PFSK-1 (cell line): ENCODE data around the gene NCOR2.

Experiments used
- FOXP2 ChIP-seq: optimal IDR thresholded peaks from 2 replicates; pipeline ENCODE3; 2011; ENCODE audit warnings: borderline replicate concordance, control low read depth, inconsistent platforms; ENCODE audit not compliant: insufficient read depth; ENCODE audit errors: extremely low read length, extremely low read depth
- POLR2AphosphoS5 ChIP-seq: IDR thresholded peaks from 2 replicates; pipeline ENCODE4 v1.6.1; 2012; ENCODE audit warnings: low read depth, mild to moderate bottlenecking, control low read depth, low read length, moderate library complexity
- REST ChIP-seq, 2 experiments: IDR thresholded peaks; 2 replicates each; pipeline versions ENCODE4 v1.6.1 to v1.8.0; 2011 to 2012; ENCODE audit warnings: low read depth in 2 of 2, low read length in 2 of 2, control low read depth in 1 of 2, inconsistent platforms in 1 of 2, mild to moderate bottlenecking in 1 of 2, moderate library complexity in 1 of 2; ENCODE audit not compliant: insufficient read depth in 1 of 2
- SIN3A ChIP-seq: IDR thresholded peaks from 2 replicates; pipeline ENCODE4 v1.6.1; 2012; ENCODE audit warnings: mild to moderate bottlenecking, low read length, moderate library complexity, borderline replicate concordance; ENCODE audit not compliant: insufficient read depth
- TAF1 ChIP-seq: IDR thresholded peaks from 2 replicates; pipeline ENCODE4 v1.6.1; 2012; ENCODE audit warnings: low read length, control low read depth, borderline replicate concordance; ENCODE audit not compliant: insufficient read depth

Gene NCOR2

DNA sequence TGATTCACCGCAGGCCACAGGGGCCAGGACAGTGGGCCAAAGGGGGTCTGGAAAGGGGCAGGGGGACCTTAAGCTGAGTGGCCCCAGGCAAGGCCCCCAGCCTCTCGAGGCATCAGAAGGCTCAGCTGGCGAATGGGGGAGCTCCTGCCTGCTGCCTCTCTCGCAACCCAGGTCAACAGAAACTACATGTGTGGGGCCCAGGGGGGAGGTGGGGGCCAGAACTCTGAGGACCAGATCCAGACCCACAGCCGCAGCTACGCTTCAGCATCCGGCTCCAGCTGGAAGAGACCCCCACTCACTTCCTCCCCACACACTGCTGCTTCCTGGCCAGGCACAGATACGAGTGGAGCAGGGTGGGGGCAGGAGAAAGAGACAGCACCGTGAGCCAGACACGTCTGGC is 46.5 kb downstream of the NCOR2 start:
- no peak for TF ChIP-seq TAF1
- no peak for TF ChIP-seq FOXP2
- TF ChIP-seq REST (IDR thresholded peaks at IDR 0.05; ENCODE audit: insufficient read depth in 1 of 2, low read depth in 2 of 2, low read length in 2 of 2), result no peak
- no peak for TF ChIP-seq SIN3A
- TF ChIP-seq POLR2AphosphoS5, result no peak

GRCh38 chr12:124520265-124520701 is 47.1 kb downstream of the NCOR2 start:
- TF ChIP-seq REST (IDR thresholded peaks at IDR 0.05; ENCODE audit: insufficient read depth in 1 of 2, low read depth in 2 of 2, low read length in 2 of 2), result no peak
- TF ChIP-seq FOXP2, result no peak
- peak; percentile 32; the same call in 1 of the 2 replicates for TF ChIP-seq SIN3A

- no peak for TF ChIP-seq TAF1
- TF ChIP-seq POLR2AphosphoS5, result no peak
- no peak for TF ChIP-seq SIN3A
- TF ChIP-seq FOXP2, result no peak
- no peak for TF ChIP-seq REST (IDR thresholded peaks at IDR 0.05; ENCODE audit: insufficient read depth in 1 of 2, low read depth in 2 of 2, low read length in 2 of 2)
These were observed 47.7 kb downstream of the NCOR2 start for GRCh38 chr12:124519746-124520145.

GRCh38 chr12:124518051-124518932 is 49.1 kb downstream of the NCOR2 start:
- TF ChIP-seq REST (IDR thresholded peaks at IDR 0.05; ENCODE audit: insufficient read depth in 1 of 2, low read depth in 2 of 2, low read length in 2 of 2) (no peak), POLR2AphosphoS5 (no peak), SIN3A (0 out of 2 replicates have a peak, but pooled peaks have one; percentile 17), TAF1 (peak; percentile 30; the same call in 1 of the 2 replicates), FOXP2 (no peak)
